Dendritic cell treated with granulocyte-macrophage colony-stimulating factor and Interleukin-4, amounts not matched to agents 40 ng/mL and 50 ng/mL, for 4 days (primary cell): Measurements from ENCODE around the gene TNIK.
"Not testable (repeated sequence)": the region's sequence is repeated elsewhere in the genome, so short reads cannot be mapped to it uniquely, and the experiment has no call there.

Source experiments
- H3K27ac Mint-ChIP-seq: one replicate; pipeline ENCODE4 v1.8.0; 2022; ENCODE audit warnings: mild to moderate bottlenecking, mixed read lengths
- H3K27me3 Mint-ChIP-seq: one replicate; pipeline ENCODE4 v1.8.0; 2022; ENCODE audit warnings: mild to moderate bottlenecking, mixed read lengths
- H3K36me3 Mint-ChIP-seq: one replicate; pipeline ENCODE4 v1.8.0; 2022; ENCODE audit warnings: low read depth, mixed read lengths
- H3K4me1 Mint-ChIP-seq: one replicate; pipeline ENCODE4 v1.8.0; 2022; ENCODE audit warnings: low read depth, mixed read lengths
- H3K4me3 Mint-ChIP-seq: one replicate; pipeline ENCODE4 v1.8.0; 2022; ENCODE audit warnings: mild to moderate bottlenecking, moderate library complexity, mixed read lengths
- H3K9me3 Mint-ChIP-seq: one replicate; pipeline ENCODE4 v1.8.0; 2022; ENCODE audit warnings: mixed read lengths
- intact Hi-C: fragments of 100-400 bp; cut with micrococcal nuclease; formaldehyde crosslinking; loops from one replicate; pipeline ENCODE4 v1.15.0; 2022

Gene TNIK

DNA sequence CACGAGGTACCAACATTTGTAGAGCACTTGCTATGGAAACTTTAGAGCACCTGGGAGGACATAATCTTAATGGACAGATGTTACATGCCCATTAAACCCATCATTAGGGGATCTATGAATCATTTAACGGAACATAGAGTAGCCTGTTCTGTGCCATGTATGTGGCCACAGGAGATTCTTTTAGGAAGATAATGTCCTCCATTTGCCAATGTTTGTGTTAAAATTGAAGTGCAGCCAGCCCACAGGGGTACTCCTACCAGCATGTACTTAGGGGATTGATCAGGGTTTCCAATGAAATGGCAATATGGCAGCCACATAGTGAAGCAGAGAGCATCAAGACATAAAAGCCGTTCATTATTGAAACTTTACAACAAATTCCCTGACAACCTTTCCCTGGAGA is 70.7 kb downstream of the TNIK start:
- Mint-ChIP-seq H3K27ac (no peak overlapping the region), H3K36me3 (no peaks in the 10 kb centered on the region), H3K9me3 (peaks cover 12% of the 10 kb centered on the region), H3K27me3 (no peaks in the 10 kb centered on the region), H3K4me1 (peaks cover 16% of the 10 kb centered on the region), H3K4me3 (no peak overlapping the region)
- intact Hi-C loops: loop anchor here (10.0 kb wide), 1 partner anchor 175 kb away; no protein-coding TSS in a partner anchor

DNA sequence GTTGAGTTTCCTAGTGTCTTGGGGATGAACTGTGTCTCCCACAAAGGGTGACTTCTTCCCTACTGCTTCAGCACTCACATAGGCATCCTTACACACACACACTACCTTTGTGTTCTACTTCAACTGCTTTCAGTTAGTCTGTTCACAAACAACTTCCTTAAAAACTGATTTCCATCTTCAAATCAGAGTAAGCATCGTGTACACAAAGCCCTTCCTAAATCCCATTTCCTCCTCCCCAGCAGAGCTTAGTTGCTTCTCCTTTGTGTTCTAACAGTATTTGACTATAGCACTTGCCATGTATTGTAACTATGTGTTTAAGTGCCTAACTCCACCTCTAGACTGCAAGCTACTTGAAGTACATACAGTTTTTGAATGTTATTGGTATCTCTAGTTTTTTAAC is 71.7 kb downstream of the TNIK start:
- peaks cover 12% of the 10 kb centered on the region for H3K9me3 Mint-ChIP-seq
- H3K4me1 Mint-ChIP-seq: peaks cover 21% of the 10 kb centered on the region
- no peaks in the 10 kb centered on the region for H3K36me3 Mint-ChIP-seq
- peak overlapping the region; percentile 48 for H3K27ac Mint-ChIP-seq
- intact Hi-C loops: loop anchor here (10.0 kb wide), 1 partner anchor 176 kb away; no protein-coding TSS in a partner anchor
- no peak overlapping the region for H3K4me3 Mint-ChIP-seq
- H3K27me3 Mint-ChIP-seq: no peaks in the 10 kb centered on the region

DNA sequence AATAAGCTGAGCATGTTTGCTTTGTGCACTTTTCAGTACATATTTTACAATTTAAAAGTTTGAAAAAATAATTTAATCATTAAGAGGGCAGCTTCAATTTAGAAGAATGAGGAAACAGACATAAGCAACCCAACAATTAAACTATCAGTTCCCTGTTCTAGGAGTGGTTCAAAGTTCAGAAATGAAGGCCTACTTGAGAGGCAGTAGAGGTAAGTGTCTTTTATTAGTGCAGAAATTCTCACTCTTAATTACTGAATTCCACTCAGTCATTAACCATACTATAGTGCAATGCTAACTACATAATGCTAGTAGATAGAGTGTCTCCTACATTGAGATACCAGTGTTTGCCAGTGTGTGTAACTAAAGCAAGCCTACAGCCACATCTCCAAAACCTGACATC is 73.1 kb downstream of the TNIK start:
- Mint-ChIP-seq H3K36me3 (no peaks in the 10 kb centered on the region), H3K9me3 (peaks cover 12% of the 10 kb centered on the region), H3K4me3 (no peak overlapping the region), H3K4me1 (peaks cover 21% of the 10 kb centered on the region), H3K27me3 (no peaks in the 10 kb centered on the region), H3K27ac (no peak overlapping the region)
- intact Hi-C loops: loop anchor here (10.0 kb wide), 1 partner anchor 178 kb away; no protein-coding TSS in a partner anchor

DNA sequence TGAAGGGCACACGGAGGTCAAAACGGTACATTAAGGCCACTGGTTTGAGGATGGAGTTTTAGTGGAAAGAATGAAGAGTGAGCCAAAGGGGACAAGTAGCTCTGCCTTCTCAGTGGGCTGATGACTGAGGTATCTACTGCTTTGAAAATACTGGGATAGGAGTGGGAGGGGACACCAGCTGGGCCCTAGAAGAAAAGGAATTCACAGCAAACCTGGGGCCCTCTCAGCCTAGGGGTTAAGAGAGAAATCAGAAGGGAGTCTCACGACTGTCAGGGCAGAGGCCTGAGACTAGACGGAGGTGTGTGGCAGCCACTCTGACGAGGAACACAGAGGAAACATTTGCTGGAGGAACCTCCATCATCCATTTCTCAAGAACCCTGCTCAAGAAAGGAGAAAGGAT is 75.1 kb downstream of the TNIK start:
- H3K36me3 Mint-ChIP-seq: no peaks in the 10 kb centered on the region
- intact Hi-C loops: loop anchor here (10.0 kb wide), 1 partner anchor 180 kb away; no protein-coding TSS in a partner anchor
- no peaks in the 10 kb centered on the region for H3K27me3 Mint-ChIP-seq
- no peaks in the 10 kb centered on the region for H3K9me3 Mint-ChIP-seq
- peaks cover 21% of the 10 kb centered on the region for H3K4me1 Mint-ChIP-seq
- no peak overlapping the region for H3K4me3 Mint-ChIP-seq
- no peak overlapping the region for H3K27ac Mint-ChIP-seq

DNA sequence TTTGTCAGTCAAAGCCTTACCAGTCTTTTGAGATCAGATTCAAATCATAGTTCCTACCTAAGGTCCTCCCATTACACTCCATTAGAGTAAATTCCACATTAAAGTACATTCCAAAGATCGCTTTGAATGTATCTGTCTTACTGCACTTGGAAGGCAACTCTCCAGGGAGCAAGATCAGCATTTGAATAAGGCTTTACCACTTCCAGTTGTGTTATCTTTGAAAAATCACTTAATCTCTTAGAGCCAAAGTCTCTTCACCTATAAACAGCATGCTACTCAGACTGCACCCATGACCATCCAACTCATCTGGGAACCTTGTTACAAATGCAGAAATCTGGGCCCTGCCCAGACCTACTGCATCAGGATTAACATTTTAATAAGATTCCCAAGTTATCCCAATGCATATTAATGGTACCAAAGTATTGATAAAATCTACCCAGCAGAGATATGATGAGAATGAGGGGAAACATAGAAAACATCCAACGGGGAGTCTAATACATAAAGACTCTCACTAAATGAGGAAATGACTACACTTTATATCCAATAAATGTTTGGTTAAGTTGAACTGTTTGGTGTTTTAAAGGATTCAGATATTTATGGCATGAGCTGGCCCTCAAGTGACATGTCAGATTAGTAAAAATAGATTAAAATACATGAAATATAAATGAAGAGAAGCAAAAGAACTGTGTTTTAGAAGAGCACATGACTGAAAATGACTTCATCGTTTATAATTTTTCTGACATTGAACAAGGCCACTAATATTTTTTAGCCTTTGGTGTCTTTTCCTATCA is 75.9 kb downstream of the TNIK start:
- H3K36me3 Mint-ChIP-seq: no peaks in the 10 kb centered on the region
- H3K9me3 Mint-ChIP-seq: no peaks in the 10 kb centered on the region
- no peak overlapping the region for H3K27ac Mint-ChIP-seq
- intact Hi-C loops: loop anchor here (5.0 to 10.0 kb wide), 3 partner anchors 52 to 222 kb away; no protein-coding TSS in a partner anchor
- no peaks in the 10 kb centered on the region for H3K27me3 Mint-ChIP-seq
- H3K4me1 Mint-ChIP-seq: peaks cover 21% of the 10 kb centered on the region
- no peak overlapping the region for H3K4me3 Mint-ChIP-seq

DNA sequence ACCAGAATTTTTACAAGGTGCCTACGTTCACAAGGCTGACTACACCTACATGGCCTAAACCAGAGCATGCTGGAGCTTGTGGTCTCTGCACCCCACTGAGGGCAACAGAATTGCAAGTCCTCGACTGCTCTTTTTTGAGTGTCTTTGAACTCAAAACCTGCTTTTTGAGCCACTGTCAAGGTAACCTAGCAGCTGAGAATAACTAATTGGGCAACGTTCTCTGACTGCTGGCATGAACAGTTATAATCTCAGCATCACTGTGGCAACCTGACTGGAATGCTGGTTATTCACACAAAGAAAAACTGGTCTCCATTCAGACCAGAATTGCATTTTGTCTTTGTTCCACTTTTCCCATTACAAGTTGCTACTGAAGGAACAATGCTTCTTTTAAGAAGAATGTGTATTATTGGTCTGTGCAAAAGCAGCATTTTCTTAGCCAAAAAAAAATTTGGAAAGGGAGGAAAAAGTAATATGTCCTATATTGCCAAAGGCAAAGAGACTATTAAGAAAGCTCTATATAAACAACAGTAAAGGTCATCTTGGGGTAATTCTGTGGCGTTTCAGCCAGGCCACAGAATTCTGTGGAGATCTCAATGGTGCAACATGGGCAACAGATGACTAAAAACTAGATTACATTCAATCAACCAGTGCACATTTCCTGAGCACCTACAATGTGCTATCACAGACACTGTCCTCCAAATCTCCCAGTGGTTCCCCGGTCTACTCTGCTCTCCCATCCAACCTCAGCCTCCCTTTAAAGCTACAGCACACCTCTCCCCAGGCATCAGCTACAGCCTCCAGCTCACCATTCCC is 76.8 kb downstream of the TNIK start:
- H3K27ac Mint-ChIP-seq: no peak overlapping the region
- intact Hi-C loops: loop anchor here (5.0 to 10.0 kb wide), 3 partner anchors 51 to 221 kb away; no protein-coding TSS in a partner anchor
- H3K9me3 Mint-ChIP-seq: no peaks in the 10 kb centered on the region
- H3K4me1 Mint-ChIP-seq: peaks cover 16% of the 10 kb centered on the region
- H3K36me3 Mint-ChIP-seq: no peaks in the 10 kb centered on the region
- no peak overlapping the region for H3K4me3 Mint-ChIP-seq
- no peaks in the 10 kb centered on the region for H3K27me3 Mint-ChIP-seq

DNA sequence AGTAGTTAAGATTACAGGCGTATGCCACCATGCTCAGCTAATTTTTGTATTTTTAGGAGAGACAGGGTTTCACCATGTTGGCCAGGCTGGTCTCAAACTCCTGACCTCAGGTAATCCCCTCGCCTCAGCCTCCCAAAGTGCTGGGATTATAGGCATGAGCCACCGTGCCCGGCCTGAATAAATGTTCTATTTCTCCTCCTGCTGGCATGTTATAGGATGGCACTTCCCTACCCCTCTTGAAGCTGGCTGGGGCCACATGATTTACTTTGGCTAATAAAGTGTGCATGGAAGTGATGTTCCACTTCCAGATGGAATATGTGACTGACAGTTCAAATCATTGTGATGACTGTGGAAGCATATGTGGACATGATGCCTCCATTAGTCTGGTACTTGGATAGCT is 77.9 kb downstream of the TNIK start:
- not testable (repeated sequence) for H3K36me3 Mint-ChIP-seq, H3K9me3 Mint-ChIP-seq, H3K27me3 Mint-ChIP-seq, H3K27ac Mint-ChIP-seq, H3K4me3 Mint-ChIP-seq
- peaks cover 11% of the 10 kb centered on the region for H3K4me1 Mint-ChIP-seq
- intact Hi-C loops: loop anchor here (1.0 to 10.0 kb wide), 4 partner anchors 50 to 220 kb away; no protein-coding TSS in a partner anchor

DNA sequence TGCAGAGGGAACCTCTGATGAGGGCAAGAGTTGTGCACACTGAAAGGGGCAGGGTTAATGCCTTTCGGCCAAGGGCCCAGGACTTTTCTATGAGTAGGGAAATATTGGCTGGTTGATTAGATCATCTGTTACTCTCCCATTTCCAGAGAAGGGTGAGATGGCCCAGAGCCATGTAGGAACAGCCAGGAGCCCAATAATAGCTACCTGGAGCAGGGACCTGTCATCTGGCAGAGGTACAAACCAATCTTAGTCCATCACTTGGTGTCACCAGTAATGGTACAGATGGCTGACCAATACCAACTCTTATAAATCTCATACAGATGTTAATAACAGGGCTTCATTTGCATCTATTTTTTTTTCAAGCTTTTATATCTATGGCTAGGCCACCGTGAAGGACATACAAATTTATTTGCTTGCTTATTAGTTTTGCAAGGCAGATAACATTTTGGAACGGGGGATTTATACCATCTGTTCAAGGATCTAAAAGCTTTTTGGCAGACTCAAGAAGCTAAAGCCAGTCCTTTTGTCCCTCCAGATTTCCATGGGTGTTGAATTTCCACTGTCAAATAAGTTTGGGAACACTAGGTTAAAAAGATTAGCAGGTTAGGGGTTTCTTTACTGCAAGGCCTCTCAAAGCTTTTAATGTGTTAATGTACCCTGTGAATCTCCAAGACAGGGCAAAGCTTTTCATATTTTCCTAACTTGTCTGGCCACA is 79.3 kb downstream of the TNIK start:
- no peaks in the 10 kb centered on the region for H3K9me3 Mint-ChIP-seq
- no peak overlapping the region for H3K4me3 Mint-ChIP-seq
- intact Hi-C loops: loop anchor here (5.0 to 10.0 kb wide), 3 partner anchors 49 to 219 kb away; no protein-coding TSS in a partner anchor
- no peaks in the 10 kb centered on the region for H3K27me3 Mint-ChIP-seq
- peaks cover 13% of the 10 kb centered on the region for H3K4me1 Mint-ChIP-seq
- no peaks in the 10 kb centered on the region for H3K36me3 Mint-ChIP-seq
- no peak overlapping the region for H3K27ac Mint-ChIP-seq

DNA sequence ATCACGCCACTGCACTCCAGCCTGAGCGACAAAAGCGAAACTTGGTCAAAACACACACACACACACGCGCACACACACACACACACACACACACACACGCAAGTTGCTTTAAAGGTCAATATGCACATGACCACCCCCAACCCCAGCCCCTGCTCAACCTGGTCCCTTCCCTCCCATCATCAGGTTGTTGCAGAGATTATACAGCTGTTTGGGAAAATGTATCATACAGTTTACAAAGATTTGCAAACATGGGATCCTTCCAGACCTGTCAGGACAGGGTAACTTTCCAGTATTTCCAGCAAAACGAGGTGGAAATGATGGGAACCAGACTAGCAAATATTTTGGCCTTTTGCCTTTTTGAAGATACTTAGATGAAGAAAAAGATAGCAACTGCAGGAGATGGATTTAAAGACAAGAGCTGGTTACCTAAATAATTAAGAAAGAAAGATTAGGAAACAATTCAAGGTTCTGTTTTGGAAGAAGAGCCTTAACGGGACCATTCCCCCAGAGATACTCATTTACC is 80.2 kb downstream of the TNIK start:
- H3K9me3 Mint-ChIP-seq: no peaks in the 10 kb centered on the region
- H3K4me3 Mint-ChIP-seq: no peak overlapping the region
- peaks cover 13% of the 10 kb centered on the region for H3K4me1 Mint-ChIP-seq
- no peak overlapping the region for H3K27ac Mint-ChIP-seq
- intact Hi-C loops: loop anchor here (5.0 to 10.0 kb wide), 3 partner anchors 48 to 218 kb away; no protein-coding TSS in a partner anchor
- no peaks in the 10 kb centered on the region for H3K27me3 Mint-ChIP-seq
- H3K36me3 Mint-ChIP-seq: no peaks in the 10 kb centered on the region

DNA sequence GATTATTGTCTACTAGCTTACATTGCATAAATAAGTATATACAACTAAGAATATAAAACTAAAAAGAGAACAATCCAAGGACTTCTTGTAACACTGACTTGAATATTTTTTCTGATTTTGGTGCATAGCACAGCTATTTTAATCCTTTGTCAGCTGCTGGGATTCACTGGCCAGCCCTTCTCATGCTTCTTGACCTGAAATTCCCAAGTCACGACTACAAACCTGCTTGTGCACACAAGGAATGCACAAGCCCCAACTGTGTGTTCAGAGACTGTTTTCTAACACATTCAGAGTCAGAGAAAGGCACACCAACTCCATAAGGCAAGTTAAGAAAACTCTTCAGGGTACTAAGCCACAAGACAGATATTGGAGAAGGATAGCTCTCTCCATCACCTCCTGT is 80.9 kb downstream of the TNIK start:
- intact Hi-C loops: no loop called here
- H3K36me3 Mint-ChIP-seq: no peaks in the 10 kb centered on the region
- H3K9me3 Mint-ChIP-seq: no peaks in the 10 kb centered on the region
- no peak overlapping the region for H3K27ac Mint-ChIP-seq
- peaks cover 13% of the 10 kb centered on the region for H3K4me1 Mint-ChIP-seq
- no peak overlapping the region for H3K4me3 Mint-ChIP-seq
- H3K27me3 Mint-ChIP-seq: no peaks in the 10 kb centered on the region

DNA sequence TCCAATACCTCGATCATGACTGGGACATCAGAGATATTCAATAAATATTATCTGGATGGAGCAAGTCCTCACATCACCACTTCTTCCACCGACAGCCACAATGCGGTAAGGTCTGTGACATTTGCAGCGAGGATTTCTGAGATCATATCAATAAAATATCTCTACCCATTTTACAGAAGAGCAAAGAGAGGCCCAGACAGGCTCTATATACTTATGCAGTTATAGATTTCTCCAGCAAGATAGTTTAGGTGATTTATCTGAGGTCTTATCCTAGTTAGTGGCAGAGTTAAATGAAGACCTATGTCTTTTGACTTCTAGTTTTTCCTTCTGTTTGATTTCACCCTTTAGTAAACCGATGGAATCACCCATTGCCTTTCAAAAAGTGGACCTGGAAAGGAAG is 81.6 kb downstream of the TNIK start:
- Mint-ChIP-seq H3K36me3 (no peaks in the 10 kb centered on the region), H3K27me3 (no peaks in the 10 kb centered on the region), H3K4me1 (peaks cover 8% of the 10 kb centered on the region), H3K9me3 (no peaks in the 10 kb centered on the region), H3K27ac (no peak overlapping the region), H3K4me3 (no peak overlapping the region)
- intact Hi-C loops: no loop called here

DNA sequence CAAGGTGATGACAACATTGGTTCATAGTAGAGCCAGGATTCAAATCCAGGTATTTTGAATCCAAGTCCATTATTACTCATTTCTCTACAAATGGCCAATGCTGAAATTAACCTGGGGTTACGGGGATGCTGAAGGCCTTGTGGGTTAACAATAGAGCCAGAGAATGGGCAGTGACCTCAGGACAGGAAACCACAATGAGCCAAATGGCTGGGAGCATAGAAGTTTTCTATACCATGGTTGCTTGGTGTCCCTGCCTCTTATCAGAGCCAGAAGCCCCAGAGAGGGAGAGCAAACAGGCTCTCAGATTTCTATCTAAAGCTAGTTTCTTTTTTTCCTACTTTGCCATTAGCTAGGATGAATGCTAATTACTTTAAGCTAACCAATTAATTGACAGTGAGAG is 82.3 kb downstream of the TNIK start:
- H3K4me1 Mint-ChIP-seq: peaks cover 8% of the 10 kb centered on the region
- no peaks in the 10 kb centered on the region for H3K36me3 Mint-ChIP-seq
- intact Hi-C loops: no loop called here
- H3K27me3 Mint-ChIP-seq: no peaks in the 10 kb centered on the region
- H3K4me3 Mint-ChIP-seq: no peak overlapping the region
- H3K27ac Mint-ChIP-seq: no peak overlapping the region
- no peaks in the 10 kb centered on the region for H3K9me3 Mint-ChIP-seq

DNA sequence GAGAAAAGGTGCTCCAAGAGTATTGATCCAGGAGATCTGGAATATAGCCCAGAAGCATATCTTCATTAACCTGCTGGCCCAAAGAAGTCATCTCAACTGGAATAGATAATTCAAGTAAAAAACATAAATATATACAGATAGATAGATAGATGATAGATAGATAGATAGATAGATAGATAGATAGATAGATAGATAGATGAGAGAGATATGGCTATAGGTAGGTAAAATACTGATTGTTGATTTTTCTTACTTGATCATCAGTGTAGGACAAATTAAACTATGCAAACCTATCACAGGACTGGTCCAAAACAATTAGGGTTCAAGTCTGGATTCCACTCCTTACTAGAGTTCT is 83.6 kb downstream of the TNIK start:
- H3K27me3 Mint-ChIP-seq: no peaks in the 10 kb centered on the region
- H3K36me3 Mint-ChIP-seq: no peaks in the 10 kb centered on the region
- intact Hi-C loops: no loop called here
- H3K9me3 Mint-ChIP-seq: no peaks in the 10 kb centered on the region
- peak overlapping the region; percentile 34 for H3K4me3 Mint-ChIP-seq
- H3K4me1 Mint-ChIP-seq: peaks cover 8% of the 10 kb centered on the region
- H3K27ac Mint-ChIP-seq: peak overlapping the region; percentile 97
